ENCODE data around the gene GLRX3.

The GLRX3 gene

DNA sequence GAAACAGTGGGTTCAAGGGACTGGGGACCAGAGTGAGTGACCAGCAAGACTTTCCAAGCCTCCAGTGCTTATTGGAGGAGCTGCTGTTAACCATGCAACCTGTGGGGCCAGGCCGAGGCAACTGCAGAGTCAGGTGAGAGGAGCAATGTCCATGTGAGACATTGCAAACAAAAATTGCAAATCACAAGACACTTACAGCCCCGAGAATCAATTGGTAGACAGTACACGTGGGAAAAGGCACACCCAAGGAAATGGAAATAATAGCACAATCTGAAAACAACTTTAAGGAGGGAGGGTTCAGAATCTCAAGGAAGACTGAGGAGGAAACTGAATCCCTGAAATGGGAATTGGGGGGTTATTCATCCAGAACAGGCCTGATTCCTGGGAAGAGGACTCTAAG lies 72.6 kb downstream of the GLRX3 start:
- no peak for DNase-seq (ENCODE audit: low spot score)

DNA sequence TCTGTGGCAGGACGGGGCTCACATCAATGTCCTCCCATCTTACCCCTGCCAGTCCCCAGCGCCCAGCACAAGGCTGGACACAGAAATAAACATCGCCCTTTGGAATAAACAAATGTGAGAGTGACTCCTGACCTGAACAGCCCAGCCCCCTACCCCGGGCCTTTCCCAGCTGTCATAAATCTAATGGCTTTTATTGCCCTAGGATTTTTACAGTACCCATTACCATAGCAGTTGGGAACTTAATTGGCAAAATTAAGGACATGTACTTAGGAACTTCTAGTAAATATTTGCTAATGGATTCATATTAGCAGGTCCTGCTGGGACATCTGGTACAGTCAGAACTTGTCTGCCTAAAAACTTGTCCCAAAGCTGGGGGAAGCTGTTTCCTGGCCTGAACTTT lies 76.6 kb downstream of the GLRX3 start:
- no peak for DNase-seq (ENCODE audit: low spot score)

- no peak for DNase-seq (ENCODE audit: low spot score)
These were observed 77.3 kb downstream of the GLRX3 start for GRCh38 chr10:130213286-130214080.

- DNase-seq (ENCODE audit: low spot score): no peak
These were observed 78.2 kb downstream of the GLRX3 start for GRCh38 chr10:130214431-130214830.

DNA sequence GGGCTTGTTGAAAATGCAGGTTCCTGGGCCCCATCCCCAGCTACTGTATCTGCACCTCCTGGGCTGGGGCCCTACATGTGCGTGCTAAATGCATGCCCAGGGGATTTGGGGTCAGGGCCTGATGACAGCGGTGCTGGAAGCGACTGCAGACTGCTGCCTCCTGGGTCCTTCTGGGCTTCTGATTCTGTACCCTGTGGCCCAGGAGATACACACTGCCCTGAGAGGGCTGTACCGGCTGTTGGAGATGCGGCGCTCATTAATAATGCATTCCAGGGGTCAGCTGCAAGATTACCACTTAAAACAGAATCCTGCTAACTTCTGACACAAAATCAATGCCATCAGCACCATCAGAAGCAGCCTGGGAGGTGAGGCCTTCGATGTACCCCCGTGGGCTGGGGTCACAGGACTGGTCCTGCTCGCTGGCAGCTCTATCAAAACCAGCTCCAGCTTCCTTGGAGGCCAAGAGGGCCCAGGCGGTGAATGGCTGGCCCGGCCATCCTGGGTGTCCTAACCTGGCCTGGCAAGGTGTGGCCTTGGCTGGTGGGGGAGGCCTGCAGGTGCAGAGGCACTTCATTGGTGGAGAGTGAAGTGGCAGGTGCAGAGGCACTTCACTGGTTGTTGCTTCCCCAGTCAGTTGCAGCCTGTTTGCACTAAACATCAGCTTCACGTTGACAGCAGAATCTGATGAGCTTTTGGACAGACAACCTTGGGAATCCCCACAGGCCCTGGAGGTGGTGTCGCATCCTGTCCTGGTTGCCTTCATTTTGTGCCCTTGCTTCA lies 79.2 kb downstream of the GLRX3 start:
- DNase-seq (ENCODE audit: low spot score): no peak

- DNase-seq (ENCODE audit: low spot score): no peak
These were observed 79.7 kb downstream of the GLRX3 start for GRCh38 chr10:130215931-130216231.

DNA sequence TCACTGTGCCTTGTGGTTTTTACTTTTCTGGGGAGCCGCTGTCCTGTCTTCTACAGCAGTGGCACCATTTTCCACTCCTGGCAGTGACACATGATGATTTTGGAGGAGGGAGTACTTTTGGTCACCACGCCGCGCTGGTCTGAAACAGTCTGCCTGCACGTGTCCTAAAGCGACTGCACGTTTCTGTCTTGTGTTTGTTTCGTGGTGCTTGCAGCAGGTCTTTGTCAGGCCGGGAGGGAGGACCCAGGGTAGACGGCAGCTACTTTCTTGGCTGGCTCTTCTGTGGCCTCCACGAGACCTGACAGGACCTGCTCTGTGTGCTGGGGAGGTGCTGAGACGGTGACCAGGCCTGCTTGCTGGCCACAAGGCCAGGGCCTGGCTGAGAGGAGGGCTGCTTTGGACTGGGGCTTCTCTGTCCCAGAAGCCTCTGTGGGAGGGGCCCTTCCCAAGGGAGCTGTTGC lies 82.0 kb downstream of the GLRX3 start:
- no peak for DNase-seq (ENCODE audit: low spot score)

GRCh38 chr10:130218936-130219335 lies 82.7 kb downstream of the GLRX3 start:
- no peak for DNase-seq (ENCODE audit: low spot score)

GRCh38 chr10:130220251-130221185 lies 84.3 kb downstream of the GLRX3 start:
- DNase-seq (ENCODE audit: low spot score): no peak

- no peak for DNase-seq (ENCODE audit: low spot score)
These were observed 85.5 kb downstream of the GLRX3 start for GRCh38 chr10:130221456-130222375.

- no peak for DNase-seq (ENCODE audit: low spot score)
These were observed 86.2 kb downstream of the GLRX3 start for GRCh38 chr10:130222381-130222780.

DNA sequence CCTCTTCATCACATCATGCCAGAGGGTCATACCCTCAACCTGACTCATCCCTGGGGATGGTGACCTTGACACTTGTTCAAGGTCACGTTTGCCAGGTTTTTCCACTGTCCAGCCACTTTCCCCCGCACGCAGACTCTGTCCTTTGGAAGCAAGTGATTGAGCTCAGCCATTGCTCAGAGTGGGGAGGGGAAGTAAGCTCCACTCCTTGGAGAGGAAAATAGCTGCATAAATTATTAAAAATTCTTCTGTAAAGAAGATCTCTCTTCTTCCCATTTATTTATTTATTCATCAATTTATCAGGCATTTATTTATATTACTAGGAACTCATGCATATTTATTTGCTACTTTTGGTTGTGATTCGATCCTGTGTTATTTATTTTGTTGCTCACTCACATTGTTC lies 88.0 kb downstream of the GLRX3 start:
- no peak for DNase-seq (ENCODE audit: low spot score)

DNA sequence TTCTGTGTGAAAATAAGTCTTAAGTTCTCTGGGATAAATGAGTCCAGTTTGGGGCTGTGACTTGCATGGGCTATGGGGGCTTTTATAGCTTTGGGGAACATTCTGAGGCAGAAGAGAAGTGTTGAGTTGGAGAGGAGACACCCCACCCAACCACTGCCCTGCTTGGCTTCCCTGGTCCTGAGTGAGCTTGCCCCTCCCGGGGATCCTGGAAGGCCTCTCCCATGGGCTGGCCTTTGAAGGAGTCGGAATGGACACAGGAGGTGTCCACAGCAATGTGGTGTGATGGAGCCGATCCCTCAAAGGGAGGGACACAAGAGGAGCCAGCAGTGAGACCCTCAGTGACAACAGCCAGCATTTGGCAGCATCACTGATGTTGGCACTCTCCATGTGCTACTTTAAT lies 89.8 kb downstream of the GLRX3 start:
- no peak for DNase-seq (ENCODE audit: low spot score)

GRCh38 chr10:130227883-130228282 lies 91.7 kb downstream of the GLRX3 start:
- no peak for DNase-seq (ENCODE audit: low spot score)

Measured in LoVo (cell line).